Heart left ventricle (tissue), 16 donors: ENCODE measurements around the gene UBXN7. TPM values are rescaled to one million over a fixed set of nuclear protein-coding genes. Genes with fewer than 3 reads are reported as not detected.

ENCODE experiments used
- ATAC-seq, 4 donors: fragments of 200-7000 bp; cut with Tn5 transposase; one replicate each; pipeline ENCODE4 v1.9.1; 2020 to 2022; ENCODE audit warnings: moderate library complexity in 4 of 4, mild to moderate bottlenecking in 3 of 4, moderate number of reproducible peaks in 1 of 4
- DNase-seq, 5 donors: peaks; one replicate each; pipeline ENCODE4 v3.0.0-alpha.2; 2020
- H3K27ac ChIP-seq, 12 donors: fragments of 200-600 bp; sonication (generic) in 4 of 12; one replicate each; pipeline versions ENCODE4 v1.5.0 to v1.8.0; 2016 to 2022; ENCODE audit warnings: mild to moderate bottlenecking in 2 of 12
- H3K27me3 ChIP-seq, 9 donors: fragments of 200-600 bp; sonication (generic) in 2 of 9; one replicate each; pipeline versions ENCODE4 v1.5.1 to v1.8.0; 2016 to 2022; ENCODE audit warnings: mild to moderate bottlenecking in 3 of 9
- H3K36me3 ChIP-seq, 9 donors: fragments of 200-600 bp; sonication (generic) in 2 of 9; one replicate each; pipeline versions ENCODE4 v1.5.0 to v1.8.0; 2018 to 2022; ENCODE audit warnings: mild to moderate bottlenecking in 2 of 9
- H3K4me1 ChIP-seq, 12 donors: fragments of 200-600 bp; sonication (generic) in 4 of 12; one replicate each; pipeline versions ENCODE4 v1.5.0 to v1.8.0; 2016 to 2022; ENCODE audit warnings: mild to moderate bottlenecking in 3 of 12
- H3K4me3 ChIP-seq, 12 donors: fragments of 200-600 bp; sonication (generic) in 4 of 12; one replicate each; pipeline versions ENCODE4 v1.5.0 to v1.8.0; 2017 to 2022; ENCODE audit warnings: mild to moderate bottlenecking in 9 of 12, moderate library complexity in 4 of 12
- H3K9me3 ChIP-seq, 12 donors: fragments of 200-600 bp; sonication (generic) in 4 of 12; one replicate each; pipeline versions ENCODE4 v1.5.0 to v1.8.0; 2016 to 2022; ENCODE audit warnings: mild to moderate bottlenecking in 1 of 12
- POLR2A ChIP-seq, 2 donors: fragments of 450-650 bp; IDR thresholded peaks; one replicate each; pipeline ENCODE4 v1.6.1; 2017; ENCODE audit warnings: antibody characterized with exemption in 2 of 2, mild to moderate bottlenecking in 2 of 2, moderate library complexity in 2 of 2
- WGBS, 4 donors: extraction: QIAGEN DNeasy Blood & Tissue Kit in 2 of 4; methylation state at CpG; one replicate each; pipeline versions ENCODE4 v1.1.5 to v1.1.7; 2013 to 2018; 5-methylcytosine and 5-hydroxymethylcytosine counted together
- intact Hi-C, 10 donors: fragments of 100-400 bp; cut with DNase I; formaldehyde crosslinking; loops; one replicate each; pipeline versions ENCODE4 v1.11.1 to v1.14.2; 2022
- polyA plus RNA-seq, 2 donors: library from polyadenylated mRNA; stranded (reverse); fragments of 200-250 nt; gene quantifications; one replicate each; pipeline ENCODE4 v1.2.3, GENCODE V29; 2013
- total RNA-seq, 9 donors: library from RNA; depleted of rRNA in 2 of 9; stranded (reverse); fragments of >200 nt in 2 of 9; fragmentation: NEBNext Ultra II Directional in 3 of 9; extraction: Animal tissue kit (Norgen Biotek cat#: 25700) in 3 of 9; gene quantifications; one replicate each; pipeline versions ENCODE4 v1.1.0 to v1.2.4, GENCODE V29; 2016 to 2023
- TF ChIP-seq, protein P1 (sequence below), 12 donors: fragments of 200-600 bp; sonication (generic) in 4 of 12; IDR thresholded peaks; one replicate each; pipeline versions ENCODE4 v1.5.0 to v1.8.0; 2018 to 2022; ENCODE audit warnings: antibody characterized with exemption in 12 of 12, mild to moderate bottlenecking in 5 of 12
- donor health status: ischemic (EF 13 %, LVEDD 7.1; RV severe dilation, severe dysfunction).
- donor health status: healthy with polysubstance abuse.
- donor health status: DM: no; HTN: yes; CAD: no.
- donor health status: DM: no; HTN: no; CAD: no.
- donor health status: ischemic (EF 25% LVEDD 6.9; RV normal size, moderate dysfunction).
- donor health status: ischemic (EF 25% LVEDD 5.7; RV mildly dilated, moderate dysfunction).
- donor health status: healthy.
- donor health status: DM: yes; HTN: yes; CAD: no.
- donor health status: ischemic (EF 35%, LVEDD 5.7; RV mildly dilated, moderate dysfunction).
- donor health status: nonischemic (EF 11% LVEDD 7.7; RV severe dilation, severe dysfunction).
- donor health status: DM: yes; HTN: yes; CAD: no.
- donor health status: PGD.
- donor health status: ischemic (EF 29% LVEDD 5.4; RV normal size, mild dysfunction).
- donor health status: nonischemic (EF 23%, LVEDD 6.1; RV moderate dilation, normal function).

Gene UBXN7
- total and polyA plus RNA-seq, 11 donors, result 6.9 to 50.2 (median 25.8) TPM

DNA sequence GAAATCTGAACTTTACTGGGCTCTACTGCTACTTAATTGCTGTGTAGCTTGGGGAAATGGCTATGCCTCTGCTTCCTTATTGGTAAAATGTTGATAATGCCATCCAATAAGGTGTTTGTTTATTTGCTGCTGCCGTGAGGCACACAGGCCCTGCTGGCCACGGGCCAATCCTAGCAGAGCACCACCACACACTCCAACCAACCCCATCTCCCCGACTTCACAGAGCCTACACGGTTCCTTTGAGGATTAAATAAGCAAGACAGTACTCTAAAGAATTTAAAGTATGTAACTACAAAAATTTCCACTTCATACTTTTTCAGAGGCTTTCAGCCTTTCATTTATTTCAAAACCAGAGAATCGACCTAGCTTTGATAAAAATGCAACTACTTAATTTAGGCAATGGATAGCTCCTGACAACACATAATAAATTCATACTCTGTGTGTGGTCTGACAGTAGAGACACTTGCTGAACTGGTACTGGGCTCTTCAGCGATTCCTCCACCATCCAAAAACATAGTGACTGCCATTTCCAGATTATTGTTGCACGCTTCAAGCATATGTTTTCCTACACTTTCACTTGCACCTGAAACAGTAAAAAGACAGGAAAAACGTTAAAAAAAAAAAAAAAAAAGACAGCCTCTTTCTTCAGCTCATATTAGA, 25.3 kb downstream of the UBXN7 start:
- 57 to 65% (median 62%) methylated on average over 8 of the region's 8 CpGs for WGBS, 4 donors
- H3K4me3 ChIP-seq, result no peak overlapping the region
- H3K9me3 ChIP-seq, result peaks cover 0 to 19% (median 4%) of the 10 kb centered on the region in 12 donors
- H3K4me1 ChIP-seq, result peaks cover 0 to 18% (median 1%) of the 10 kb centered on the region in 12 donors
- TF ChIP-seq, protein P1, sequence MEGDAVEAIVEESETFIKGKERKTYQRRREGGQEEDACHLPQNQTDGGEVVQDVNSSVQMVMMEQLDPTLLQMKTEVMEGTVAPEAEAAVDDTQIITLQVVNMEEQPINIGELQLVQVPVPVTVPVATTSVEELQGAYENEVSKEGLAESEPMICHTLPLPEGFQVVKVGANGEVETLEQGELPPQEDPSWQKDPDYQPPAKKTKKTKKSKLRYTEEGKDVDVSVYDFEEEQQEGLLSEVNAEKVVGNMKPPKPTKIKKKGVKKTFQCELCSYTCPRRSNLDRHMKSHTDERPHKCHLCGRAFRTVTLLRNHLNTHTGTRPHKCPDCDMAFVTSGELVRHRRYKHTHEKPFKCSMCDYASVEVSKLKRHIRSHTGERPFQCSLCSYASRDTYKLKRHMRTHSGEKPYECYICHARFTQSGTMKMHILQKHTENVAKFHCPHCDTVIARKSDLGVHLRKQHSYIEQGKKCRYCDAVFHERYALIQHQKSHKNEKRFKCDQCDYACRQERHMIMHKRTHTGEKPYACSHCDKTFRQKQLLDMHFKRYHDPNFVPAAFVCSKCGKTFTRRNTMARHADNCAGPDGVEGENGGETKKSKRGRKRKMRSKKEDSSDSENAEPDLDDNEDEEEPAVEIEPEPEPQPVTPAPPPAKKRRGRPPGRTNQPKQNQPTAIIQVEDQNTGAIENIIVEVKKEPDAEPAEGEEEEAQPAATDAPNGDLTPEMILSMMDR (IDR thresholded peaks at IDR 0.05), result no peak
- no peak for TF ChIP-seq POLR2A (IDR thresholded peaks at IDR 0.05)
- no peak overlapping the region for H3K27ac ChIP-seq
- peak in 1 of 4 donors; percentile 32 for ATAC-seq
- intact Hi-C loops, result no loop called here
- H3K27me3 ChIP-seq, result no peaks in the 10 kb centered on the region
- peaks cover 0 to 52% (median 40%) of the 10 kb centered on the region in 9 donors for H3K36me3 ChIP-seq
- no peak for DNase-seq

DNA sequence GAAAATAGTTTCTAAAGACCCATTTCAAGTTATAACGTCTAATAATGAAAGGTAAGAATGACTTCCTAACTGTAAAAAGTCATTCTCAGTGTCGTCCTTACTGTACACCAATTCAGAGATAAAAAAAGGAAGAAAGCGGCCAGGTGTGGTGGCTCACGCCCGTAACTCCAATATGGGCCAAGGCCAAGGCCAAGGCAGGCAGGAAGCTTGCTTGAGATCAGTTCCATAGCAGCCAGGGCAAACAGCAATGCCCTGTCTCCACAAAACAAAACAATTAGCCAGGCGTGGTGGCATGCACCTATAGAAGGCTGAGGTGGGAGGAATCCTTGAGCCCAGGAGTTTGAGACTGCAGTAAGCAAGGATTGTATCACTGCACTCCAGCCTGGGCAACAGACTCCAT, 31.9 kb downstream of the UBXN7 start:
- DNase-seq (no peak), ATAC-seq (peak in 1 of 4 donors; percentile 28)
- no peaks in the 10 kb centered on the region for H3K27me3 ChIP-seq
- peaks cover 0 to 93% (median 73%) of the 10 kb centered on the region in 9 donors for H3K36me3 ChIP-seq
- TF ChIP-seq, protein P1 (IDR thresholded peaks at IDR 0.05), result no peak
- TF ChIP-seq POLR2A (IDR thresholded peaks at IDR 0.05), result no peak
- no peaks in the 10 kb centered on the region for H3K9me3 ChIP-seq
- H3K4me3 ChIP-seq, result no peak overlapping the region
- WGBS, 4 donors, result 84 to 95% (median 88%) methylated on average over 6 of the region's 6 CpGs
- H3K4me1 ChIP-seq, result peaks cover 0 to 15% (median 0%) of the 10 kb centered on the region in 12 donors
- no peak overlapping the region for H3K27ac ChIP-seq
- intact Hi-C loops, result no loop called here

DNA sequence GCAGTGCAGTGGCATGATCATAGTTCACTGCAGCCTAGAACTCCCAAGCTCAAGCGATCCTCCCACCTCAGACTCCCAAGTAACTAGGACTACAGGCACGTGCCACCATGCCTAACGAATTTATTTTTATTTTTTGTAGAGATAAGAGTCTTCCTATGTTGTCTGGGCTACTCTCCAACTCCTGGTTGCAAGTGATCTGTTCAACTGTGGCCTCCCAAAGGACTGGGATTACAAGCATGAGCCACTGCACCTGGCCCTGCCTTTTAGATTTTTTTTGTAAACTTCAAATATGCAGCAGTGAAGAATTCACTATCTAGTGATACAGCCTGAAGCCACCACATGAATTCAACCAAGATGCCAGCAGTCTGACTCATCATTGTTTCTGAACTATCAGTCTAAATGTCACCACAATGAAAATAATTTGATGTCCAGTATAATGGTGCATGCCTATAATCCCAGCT, 32.7 kb downstream of the UBXN7 start:
- ATAC-seq (peak; percentile 36 to 56 (median 44)), DNase-seq (peak in 1 of 5 donors; percentile 11)
- no peaks in the 10 kb centered on the region for H3K27me3 ChIP-seq
- peaks cover 0 to 93% (median 64%) of the 10 kb centered on the region in 9 donors for H3K36me3 ChIP-seq
- H3K27ac ChIP-seq, result no peak overlapping the region
- H3K9me3 ChIP-seq, result no peaks in the 10 kb centered on the region
- intact Hi-C loops, result no loop called here
- TF ChIP-seq POLR2A (IDR thresholded peaks at IDR 0.05), result no peak
- TF ChIP-seq, protein P1 (IDR thresholded peaks at IDR 0.05), result no peak
- peaks cover 0 to 15% (median 0%) of the 10 kb centered on the region in 12 donors for H3K4me1 ChIP-seq
- 30 to 52% (median 48%) methylated on average over 3 of the region's 3 CpGs for WGBS, 4 donors
- H3K4me3 ChIP-seq, result no peak overlapping the region

DNA sequence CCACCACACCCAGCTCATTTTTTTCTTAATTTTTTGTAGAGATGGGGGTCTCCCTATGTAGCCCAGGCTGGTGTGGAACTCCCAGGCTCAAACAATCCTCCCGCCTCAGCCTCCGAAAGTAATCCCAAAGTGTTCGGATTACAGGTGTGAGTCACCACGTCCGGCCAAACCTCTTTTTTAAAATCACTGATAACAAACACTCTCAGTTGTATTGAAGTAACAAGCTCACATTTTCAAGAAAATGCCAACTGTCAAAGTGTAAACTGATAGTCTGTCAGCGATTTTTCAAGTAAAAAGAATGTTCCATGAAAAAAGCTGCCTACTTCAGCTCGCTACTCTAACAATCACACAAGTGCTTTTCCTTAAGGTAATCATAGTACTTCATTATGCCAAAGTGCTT, 33.4 kb downstream of the UBXN7 start:
- no peak for DNase-seq
- H3K27ac ChIP-seq, result no peak overlapping the region
- no peaks in the 10 kb centered on the region for H3K9me3 ChIP-seq
- 86 to 93% (median 89%) methylated on average over 7 of the region's 7 CpGs for WGBS, 4 donors
- H3K27me3 ChIP-seq, result no peaks in the 10 kb centered on the region
- TF ChIP-seq, protein P1 (IDR thresholded peaks at IDR 0.05), result no peak
- no peak for TF ChIP-seq POLR2A (IDR thresholded peaks at IDR 0.05)
- peaks cover 0 to 94% (median 58%) of the 10 kb centered on the region in 9 donors for H3K36me3 ChIP-seq
- no peak for ATAC-seq
- peaks cover 0 to 15% (median 0%) of the 10 kb centered on the region in 12 donors for H3K4me1 ChIP-seq
- intact Hi-C loops, result no loop called here
- no peak overlapping the region for H3K4me3 ChIP-seq
